ENCODE data around the gene PHLPP1. TPM values are rescaled to one million over a fixed set of nuclear protein-coding genes. Genes with fewer than 3 reads are reported as not detected.

The PHLPP1 gene
- total RNA-seq (4.5 TPM), polyA plus RNA-seq (3.2 TPM)
- long read RNA-seq, donor 1 = 0 reads
- long read RNA-seq, donor 2, full-length matches to known transcripts = 1 of 1 reads
- long read RNA-seq, donor 2, partial matches to known transcripts = 0 of 1 reads
- long read RNA-seq, donor 2, other reads (novel, unspliced or antisense) = 0 of 1 reads
- long read RNA-seq, donor 3 = 0 reads
- long read RNA-seq, donor 4 = 0 reads
- long read RNA-seq, donor 5, full-length matches to known transcripts = 1 of 1 reads
- long read RNA-seq, donor 5, partial matches to known transcripts = 0 of 1 reads
- long read RNA-seq, donor 5, other reads (novel, unspliced or antisense) = 0 of 1 reads
- long read RNA-seq, donor 6, full-length matches to known transcripts = 1 of 1 reads
- long read RNA-seq, donor 6, partial matches to known transcripts = 0 of 1 reads
- long read RNA-seq, donor 6, other reads (novel, unspliced or antisense) = 0 of 1 reads
- long read RNA-seq, donor 7, partial matches to known transcripts = 5 of 5 reads
- long read RNA-seq, donor 7, other reads (novel, unspliced or antisense) = 0 of 5 reads
- long read RNA-seq, donor 8, partial matches to known transcripts = 0 of 1 reads
- long read RNA-seq, donor 8, other reads (novel, unspliced or antisense) = 0 of 1 reads
- long read RNA-seq, donor 9, full-length matches to known transcripts = 2 of 2 reads
- long read RNA-seq, donor 9, partial matches to known transcripts = 0 of 2 reads
- long read RNA-seq, donor 9, other reads (novel, unspliced or antisense) = 0 of 2 reads
- long read RNA-seq, donor 10, full-length matches to known transcripts = 3 of 3 reads
- long read RNA-seq, donor 10, partial matches to known transcripts = 0 of 3 reads
- long read RNA-seq, donor 10, other reads (novel, unspliced or antisense) = 0 of 3 reads

DNA sequence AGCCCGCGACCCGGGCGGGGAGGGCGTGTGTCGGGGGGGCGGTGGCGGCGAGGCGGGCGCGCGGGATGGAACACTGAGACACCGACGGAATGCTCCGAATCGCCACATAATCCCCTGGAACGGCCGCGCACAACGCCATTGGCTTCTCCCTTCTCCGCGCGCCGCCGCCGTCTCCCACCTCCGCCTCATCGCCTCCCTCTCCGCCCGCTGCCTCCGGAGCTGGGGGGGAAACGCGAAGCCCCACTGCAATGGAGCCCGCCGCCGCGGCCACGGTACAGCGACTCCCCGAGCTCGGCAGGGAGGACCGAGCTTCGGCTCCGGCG lies at the start of gene PHLPP1:
PHLPP1 (plus strand) TSS at position 106 of the 323 bp plus-strand sequence; CDS start at position 249, 143 bp downstream.
- peaks cover 10 to 13% of the 10 kb centered on the region in 2 donors for H3K4me1 ChIP-seq (ENCODE audit: control insufficient read depth in 2 of 2, insufficient read depth in 2 of 2, low read length in 2 of 2)
- peak within 1 kb of the TSS; percentile 86 to 96 for H3K4me3 ChIP-seq (ENCODE audit: low read length in 2 of 2)
- H3K27me3 ChIP-seq (ENCODE audit: control insufficient read depth in 2 of 2, insufficient read depth in 1 of 2, low read length in 1 of 2) = peaks cover 0 to 2% of the 10 kb centered on the region in 2 donors
- H3K9me3 ChIP-seq (ENCODE audit: control insufficient read depth in 2 of 2, insufficient read depth in 1 of 2, low read length in 1 of 2) = peaks cover 0 to 3% of the 10 kb centered on the region in 2 donors
- no peaks in the 10 kb centered on the region for H3K36me3 ChIP-seq (ENCODE audit: control insufficient read depth in 2 of 2, insufficient read depth in 2 of 2, low read length in 1 of 2)
- H3K27ac ChIP-seq (ENCODE audit: low read depth in 1 of 2, low read length in 1 of 2) = peak within 1 kb of the TSS; percentile 87 to 89
- DNase-seq (ENCODE audit: low read depth in 6 of 9, low spot score in 9 of 9) = peak in 1 of 9 donors; percentile 59
- WGBS = under 1% methylated on average over 46 of the region's 46 CpGs

DNA sequence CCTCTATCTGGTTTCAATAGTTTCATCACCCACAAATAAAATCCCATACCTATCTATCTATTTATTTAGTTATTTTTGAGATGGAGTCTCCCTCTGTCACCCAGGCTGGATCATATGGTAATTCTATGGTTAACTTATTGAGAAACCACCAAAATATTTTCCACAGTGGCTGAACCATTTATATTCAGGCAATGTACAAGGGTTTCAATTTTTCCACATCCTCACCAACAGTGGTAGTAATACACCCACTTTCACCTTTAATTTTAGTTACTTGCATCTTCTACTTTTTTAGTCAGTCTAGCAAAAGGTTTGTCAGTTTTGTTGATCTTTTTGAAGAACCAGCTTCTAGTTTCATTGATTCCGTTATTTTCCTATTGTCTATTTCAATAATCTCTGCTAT lies 46.1 kb upstream of the PHLPP1 start:
- no peaks in the 10 kb centered on the region for H3K9me3 ChIP-seq (ENCODE audit: control insufficient read depth in 2 of 2, insufficient read depth in 1 of 2, low read length in 1 of 2)
- 91% methylated on average over 1 of the region's 1 CpG for WGBS

DNA sequence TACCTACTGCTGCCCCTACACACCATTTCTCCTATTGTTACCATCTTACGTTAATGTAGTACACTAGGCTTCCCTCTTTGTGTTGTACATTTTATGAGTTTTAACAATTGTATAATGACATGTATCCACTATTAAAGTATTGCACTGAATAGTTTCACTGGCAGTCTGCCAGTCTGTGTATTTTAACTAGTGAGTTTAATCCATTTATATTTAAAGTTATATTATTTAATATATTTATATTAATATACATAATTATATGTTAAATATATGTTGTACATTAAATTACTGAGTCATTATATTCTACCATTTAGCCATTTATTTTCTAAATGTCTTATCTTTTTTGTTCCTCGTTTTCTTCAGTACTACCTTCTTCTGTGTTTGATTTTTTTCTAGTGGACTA lies 44.8 kb upstream of the PHLPP1 start:
- Histone ChIP-seq H3K4me3 (ENCODE audit: low read length in 2 of 2) (no peak overlapping the region), H3K4me1 (ENCODE audit: control insufficient read depth in 2 of 2, insufficient read depth in 2 of 2, low read length in 2 of 2) (no peaks in the 10 kb centered on the region), H3K27me3 (ENCODE audit: control insufficient read depth in 2 of 2, insufficient read depth in 1 of 2, low read length in 1 of 2) (no peaks in the 10 kb centered on the region), H3K9me3 (ENCODE audit: control insufficient read depth in 2 of 2, insufficient read depth in 1 of 2, low read length in 1 of 2) (no peaks in the 10 kb centered on the region), H3K27ac (ENCODE audit: low read depth in 1 of 2, low read length in 1 of 2) (no peak overlapping the region), H3K36me3 (ENCODE audit: control insufficient read depth in 2 of 2, insufficient read depth in 2 of 2, low read length in 1 of 2) (no peaks in the 10 kb centered on the region)
- DNase-seq (ENCODE audit: low read depth in 6 of 9, low spot score in 9 of 9) = no peak
- 96% methylated on average over 2 of the region's 2 CpGs for WGBS

More for the DNA sequence above, 46.1 kb upstream of the PHLPP1 start:
- Histone ChIP-seq H3K4me1 (ENCODE audit: control insufficient read depth in 2 of 2, insufficient read depth in 2 of 2, low read length in 2 of 2) (no peaks in the 10 kb centered on the region), H3K27me3 (ENCODE audit: control insufficient read depth in 2 of 2, insufficient read depth in 1 of 2, low read length in 1 of 2) (no peaks in the 10 kb centered on the region), H3K4me3 (ENCODE audit: low read length in 2 of 2) (no peak overlapping the region), H3K27ac (ENCODE audit: low read depth in 1 of 2, low read length in 1 of 2) (no peak overlapping the region), H3K36me3 (ENCODE audit: control insufficient read depth in 2 of 2, insufficient read depth in 2 of 2, low read length in 1 of 2) (no peaks in the 10 kb centered on the region)
- no peak for DNase-seq (ENCODE audit: low read depth in 6 of 9, low spot score in 9 of 9)

DNA sequence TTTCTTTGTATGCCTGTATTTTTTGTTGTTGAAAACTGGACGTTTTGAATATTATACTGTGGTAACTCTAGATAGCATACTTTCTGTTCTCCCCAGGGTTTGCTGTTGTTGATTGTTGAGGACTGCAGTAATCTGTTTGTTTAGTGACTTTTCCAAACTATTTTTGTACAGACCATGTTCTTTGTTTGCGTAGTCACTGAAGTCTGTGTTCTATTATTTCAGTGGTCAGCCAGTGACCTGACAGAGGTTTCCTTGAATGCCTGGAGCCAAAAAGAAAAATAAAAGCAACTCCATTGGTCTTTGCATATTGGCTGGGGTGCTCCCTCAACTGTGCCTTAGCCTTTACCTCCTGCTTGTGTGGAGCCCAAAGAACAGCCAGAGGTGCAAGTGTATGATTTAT lies 42.7 kb upstream of the PHLPP1 start:
- no peak overlapping the region for H3K4me3 ChIP-seq (ENCODE audit: low read length in 2 of 2)

DNA sequence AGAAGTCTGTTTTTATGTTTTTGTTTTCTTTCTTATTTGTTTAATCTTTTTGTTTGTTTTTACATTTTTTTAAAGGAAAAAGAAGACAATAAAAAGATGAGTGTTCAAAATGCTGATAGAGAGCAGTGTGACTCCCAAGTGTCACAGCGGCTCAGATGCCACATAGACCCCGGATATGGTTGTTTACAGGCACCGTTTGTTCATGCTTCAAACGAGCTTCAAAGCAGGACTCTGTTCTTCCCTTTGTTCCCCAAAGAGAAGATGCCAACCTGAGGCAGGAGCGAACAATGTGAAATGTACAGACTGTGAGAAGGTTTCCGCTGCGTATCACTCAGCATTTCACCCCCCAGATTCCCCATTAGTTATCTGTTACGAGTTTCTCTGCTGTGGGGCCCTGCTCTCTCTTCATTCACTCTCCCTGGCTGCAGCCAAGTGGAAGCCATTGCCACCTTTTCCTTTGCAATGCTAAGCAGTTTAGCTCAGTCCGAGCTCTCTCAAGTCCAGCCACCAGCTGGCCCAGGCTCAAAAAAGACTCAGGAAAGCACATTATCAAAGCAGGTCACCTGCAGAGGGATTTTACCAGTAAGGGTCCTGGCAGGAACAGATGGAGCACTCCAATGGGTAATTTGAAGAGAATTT lies 36.4 kb upstream of the PHLPP1 start:
- Histone ChIP-seq H3K36me3 (ENCODE audit: control insufficient read depth in 2 of 2, insufficient read depth in 2 of 2, low read length in 1 of 2) (no peaks in the 10 kb centered on the region), H3K9me3 (ENCODE audit: control insufficient read depth in 2 of 2, insufficient read depth in 1 of 2, low read length in 1 of 2) (no peaks in the 10 kb centered on the region), H3K27ac (ENCODE audit: low read depth in 1 of 2, low read length in 1 of 2) (peak overlapping the region in 1 of 2 donors; percentile 19), H3K4me3 (ENCODE audit: low read length in 2 of 2) (no peak overlapping the region), H3K4me1 (ENCODE audit: control insufficient read depth in 2 of 2, insufficient read depth in 2 of 2, low read length in 2 of 2) (no peaks in the 10 kb centered on the region), H3K27me3 (ENCODE audit: control insufficient read depth in 2 of 2, insufficient read depth in 1 of 2, low read length in 1 of 2) (no peaks in the 10 kb centered on the region)
- peak in 3 of 9 donors; percentile 5 to 31 (median 6) for DNase-seq (ENCODE audit: low read depth in 6 of 9, low spot score in 9 of 9)
- 95% methylated on average over 9 of the region's 9 CpGs for WGBS

More for the DNA sequence above, 42.7 kb upstream of the PHLPP1 start:
- WGBS = 78% methylated on average over 2 of the region's 2 CpGs
- DNase-seq (ENCODE audit: low read depth in 6 of 9, low spot score in 9 of 9) = no peak
- Histone ChIP-seq H3K9me3 (ENCODE audit: control insufficient read depth in 2 of 2, insufficient read depth in 1 of 2, low read length in 1 of 2) (no peaks in the 10 kb centered on the region), H3K4me1 (ENCODE audit: control insufficient read depth in 2 of 2, insufficient read depth in 2 of 2, low read length in 2 of 2) (no peaks in the 10 kb centered on the region), H3K27ac (ENCODE audit: low read depth in 1 of 2, low read length in 1 of 2) (no peak overlapping the region), H3K36me3 (ENCODE audit: control insufficient read depth in 2 of 2, insufficient read depth in 2 of 2, low read length in 1 of 2) (no peaks in the 10 kb centered on the region), H3K27me3 (ENCODE audit: control insufficient read depth in 2 of 2, insufficient read depth in 1 of 2, low read length in 1 of 2) (no peaks in the 10 kb centered on the region)

DNA sequence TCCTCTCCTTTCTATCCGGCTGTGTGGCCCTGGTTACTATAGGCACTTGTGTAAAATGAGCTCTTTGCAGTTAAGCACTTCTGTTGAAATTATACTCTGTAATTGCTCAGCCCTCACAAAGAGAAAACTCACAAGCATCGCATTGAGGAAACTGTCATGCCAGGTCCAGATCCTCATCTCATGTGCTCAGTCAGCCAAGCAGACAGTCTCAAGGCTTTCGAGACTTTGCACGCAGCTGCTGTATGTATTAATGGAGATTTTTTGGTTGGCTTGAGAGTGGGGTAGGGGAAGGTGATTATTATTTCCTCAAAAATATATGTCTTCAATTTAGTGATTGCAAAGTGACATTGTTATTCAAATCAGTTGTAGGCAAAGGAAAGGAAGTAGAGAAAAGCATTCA lies 33.0 kb upstream of the PHLPP1 start:
- WGBS = 88% methylated on average over 4 of the region's 4 CpGs
- DNase-seq (ENCODE audit: low read depth in 6 of 9, low spot score in 9 of 9) = no peak
- H3K27me3 ChIP-seq (ENCODE audit: control insufficient read depth in 2 of 2, insufficient read depth in 1 of 2, low read length in 1 of 2) = no peaks in the 10 kb centered on the region
- H3K4me3 ChIP-seq (ENCODE audit: low read length in 2 of 2) = no peak overlapping the region
- no peaks in the 10 kb centered on the region for H3K4me1 ChIP-seq (ENCODE audit: control insufficient read depth in 2 of 2, insufficient read depth in 2 of 2, low read length in 2 of 2)
- H3K27ac ChIP-seq (ENCODE audit: low read depth in 1 of 2, low read length in 1 of 2) = no peak overlapping the region
- peaks cover 0 to 3% of the 10 kb centered on the region in 2 donors for H3K9me3 ChIP-seq (ENCODE audit: control insufficient read depth in 2 of 2, insufficient read depth in 1 of 2, low read length in 1 of 2)
- H3K36me3 ChIP-seq (ENCODE audit: control insufficient read depth in 2 of 2, insufficient read depth in 2 of 2, low read length in 1 of 2) = no peaks in the 10 kb centered on the region

DNA sequence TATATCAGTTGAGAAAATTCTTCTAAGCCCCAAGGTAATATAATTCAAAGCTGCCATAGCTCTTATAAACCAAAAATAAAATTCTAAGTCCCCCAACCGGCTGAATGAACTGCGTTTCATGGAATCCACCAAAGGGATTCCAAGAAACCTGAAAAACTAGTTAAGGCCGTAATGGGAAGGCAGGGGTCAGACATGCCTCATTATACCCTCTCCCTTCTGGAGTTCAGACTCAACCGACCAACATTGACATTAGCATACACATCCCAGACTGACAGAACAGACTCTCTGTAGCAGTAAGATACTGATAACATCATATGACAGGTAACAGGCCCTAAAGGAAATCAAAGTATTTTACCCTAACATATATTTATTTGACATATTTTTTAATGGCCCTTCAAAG lies 31.4 kb upstream of the PHLPP1 start:
- H3K36me3 ChIP-seq (ENCODE audit: control insufficient read depth in 2 of 2, insufficient read depth in 2 of 2, low read length in 1 of 2) = no peaks in the 10 kb centered on the region
- 95% methylated on average over 4 of the region's 4 CpGs for WGBS
- no peak overlapping the region for H3K4me3 ChIP-seq (ENCODE audit: low read length in 2 of 2)
- H3K27me3 ChIP-seq (ENCODE audit: control insufficient read depth in 2 of 2, insufficient read depth in 1 of 2, low read length in 1 of 2) = no peaks in the 10 kb centered on the region
- H3K27ac ChIP-seq (ENCODE audit: low read depth in 1 of 2, low read length in 1 of 2) = no peak overlapping the region
- DNase-seq (ENCODE audit: low read depth in 6 of 9, low spot score in 9 of 9) = no peak
- H3K9me3 ChIP-seq (ENCODE audit: control insufficient read depth in 2 of 2, insufficient read depth in 1 of 2, low read length in 1 of 2) = peaks cover 0 to 16% of the 10 kb centered on the region in 2 donors
- no peaks in the 10 kb centered on the region for H3K4me1 ChIP-seq (ENCODE audit: control insufficient read depth in 2 of 2, insufficient read depth in 2 of 2, low read length in 2 of 2)

DNA sequence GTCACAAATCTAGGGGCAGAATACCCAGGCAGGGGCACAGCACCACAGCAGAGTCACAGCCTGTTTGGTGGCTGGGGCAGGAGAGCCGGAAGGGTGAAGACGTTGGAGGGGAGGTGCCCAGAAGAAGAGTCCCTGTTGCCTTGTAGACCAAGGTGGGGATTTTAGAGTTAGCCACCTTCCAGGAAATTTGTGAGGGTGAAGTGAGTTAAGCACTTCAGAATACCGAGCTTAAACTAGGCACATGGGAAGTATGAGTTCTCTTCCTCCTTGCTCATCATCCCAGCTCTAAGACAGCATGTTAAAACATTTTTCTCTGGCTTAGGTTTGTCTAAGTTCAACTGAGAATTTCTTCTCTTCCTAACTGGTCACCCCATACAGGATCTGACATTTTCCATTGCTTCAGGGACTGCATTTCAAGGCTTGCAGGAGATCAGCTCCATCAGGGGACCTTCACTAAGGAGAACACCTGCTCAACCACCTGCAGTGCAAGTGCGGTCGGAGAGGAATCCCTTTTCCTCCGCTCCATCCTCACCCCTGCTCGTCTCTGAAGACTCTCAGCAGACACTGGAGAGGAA lies 26.5 kb upstream of the PHLPP1 start:
- H3K4me1 ChIP-seq (ENCODE audit: control insufficient read depth in 2 of 2, insufficient read depth in 2 of 2, low read length in 2 of 2) = no peaks in the 10 kb centered on the region
- no peak overlapping the region for H3K4me3 ChIP-seq (ENCODE audit: low read length in 2 of 2)
- WGBS = 96% methylated on average over 7 of the region's 7 CpGs
- DNase-seq (ENCODE audit: low read depth in 6 of 9, low spot score in 9 of 9) = no peak
- no peak overlapping the region for H3K27ac ChIP-seq (ENCODE audit: low read depth in 1 of 2, low read length in 1 of 2)
- H3K36me3 ChIP-seq (ENCODE audit: control insufficient read depth in 2 of 2, insufficient read depth in 2 of 2, low read length in 1 of 2) = no peaks in the 10 kb centered on the region
- H3K27me3 ChIP-seq (ENCODE audit: control insufficient read depth in 2 of 2, insufficient read depth in 1 of 2, low read length in 1 of 2) = no peaks in the 10 kb centered on the region
- peaks cover 0 to 19% of the 10 kb centered on the region in 2 donors for H3K9me3 ChIP-seq (ENCODE audit: control insufficient read depth in 2 of 2, insufficient read depth in 1 of 2, low read length in 1 of 2)
